Retinal pigment epithelial cell (primary cell): Measurements from ENCODE around the gene ITPRIP.

ENCODE experiments used
- DNase-seq: peaks from one replicate; pipeline ENCODE4 v3.0.0-alpha.2; 2010; ENCODE audit warnings: low read depth
- H3K4me3 ChIP-seq: 2 replicates; pipeline ENCODE4 v1.5.1; 2011; ENCODE audit warnings: mild to moderate bottlenecking, low read length, control low read depth, moderate library complexity
- TF ChIP-seq, protein P1 (sequence below): conservative IDR thresholded peaks from 2 replicates; pipeline ENCODE4 v1.5.1; 2011; ENCODE audit warnings: low read depth, low read length, control low read depth, inconsistent platforms

ITPRIP gene

DNA sequence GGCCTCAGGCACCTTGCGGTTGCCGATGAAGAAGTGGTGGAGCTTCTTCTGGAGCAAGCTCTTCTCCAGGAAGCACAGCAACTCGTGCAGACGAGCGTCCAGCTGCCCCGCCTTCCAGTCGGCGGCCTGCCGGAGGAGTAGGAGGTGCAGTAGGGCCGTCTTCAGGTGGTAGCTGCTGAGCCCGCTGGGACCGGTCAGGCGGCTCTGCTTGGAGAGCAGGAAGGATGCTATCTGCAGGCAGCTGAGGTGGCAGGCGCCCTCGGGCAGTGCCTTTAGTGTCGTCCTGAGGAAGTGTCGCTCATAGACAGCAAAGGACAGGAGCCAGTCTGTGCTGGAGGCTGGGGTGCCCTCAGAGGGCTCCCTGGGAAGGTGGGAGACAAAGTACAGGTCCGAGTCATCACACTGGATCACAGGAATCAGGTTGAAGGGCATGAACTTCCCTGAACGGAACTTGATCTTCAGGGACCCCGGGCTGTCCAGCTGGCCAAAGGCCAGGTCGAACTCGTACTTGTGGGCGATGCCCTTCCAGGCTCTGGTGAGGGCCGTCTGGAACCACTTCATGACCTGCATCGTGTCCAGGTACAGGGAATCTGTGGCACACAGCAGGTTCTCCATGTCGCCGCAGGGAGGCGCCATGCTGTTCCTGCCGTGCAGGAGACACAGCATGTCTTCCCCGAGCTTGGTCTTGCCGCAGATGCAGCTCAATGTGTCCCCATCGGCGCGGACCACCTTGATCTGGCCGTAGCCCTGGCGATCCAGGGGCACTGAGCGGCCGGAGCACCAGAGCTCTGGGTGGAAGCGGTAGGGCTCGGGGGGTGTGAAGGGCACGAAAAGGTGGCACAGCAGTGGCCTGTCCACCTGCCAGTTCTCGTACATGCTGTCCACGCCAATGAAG, 23.4 kb downstream of the ITPRIP start:
- DNase-seq: no peak
- H3K4me3 ChIP-seq: no peak overlapping the region
- TF ChIP-seq, protein P1, sequence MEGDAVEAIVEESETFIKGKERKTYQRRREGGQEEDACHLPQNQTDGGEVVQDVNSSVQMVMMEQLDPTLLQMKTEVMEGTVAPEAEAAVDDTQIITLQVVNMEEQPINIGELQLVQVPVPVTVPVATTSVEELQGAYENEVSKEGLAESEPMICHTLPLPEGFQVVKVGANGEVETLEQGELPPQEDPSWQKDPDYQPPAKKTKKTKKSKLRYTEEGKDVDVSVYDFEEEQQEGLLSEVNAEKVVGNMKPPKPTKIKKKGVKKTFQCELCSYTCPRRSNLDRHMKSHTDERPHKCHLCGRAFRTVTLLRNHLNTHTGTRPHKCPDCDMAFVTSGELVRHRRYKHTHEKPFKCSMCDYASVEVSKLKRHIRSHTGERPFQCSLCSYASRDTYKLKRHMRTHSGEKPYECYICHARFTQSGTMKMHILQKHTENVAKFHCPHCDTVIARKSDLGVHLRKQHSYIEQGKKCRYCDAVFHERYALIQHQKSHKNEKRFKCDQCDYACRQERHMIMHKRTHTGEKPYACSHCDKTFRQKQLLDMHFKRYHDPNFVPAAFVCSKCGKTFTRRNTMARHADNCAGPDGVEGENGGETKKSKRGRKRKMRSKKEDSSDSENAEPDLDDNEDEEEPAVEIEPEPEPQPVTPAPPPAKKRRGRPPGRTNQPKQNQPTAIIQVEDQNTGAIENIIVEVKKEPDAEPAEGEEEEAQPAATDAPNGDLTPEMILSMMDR: no peak

DNA sequence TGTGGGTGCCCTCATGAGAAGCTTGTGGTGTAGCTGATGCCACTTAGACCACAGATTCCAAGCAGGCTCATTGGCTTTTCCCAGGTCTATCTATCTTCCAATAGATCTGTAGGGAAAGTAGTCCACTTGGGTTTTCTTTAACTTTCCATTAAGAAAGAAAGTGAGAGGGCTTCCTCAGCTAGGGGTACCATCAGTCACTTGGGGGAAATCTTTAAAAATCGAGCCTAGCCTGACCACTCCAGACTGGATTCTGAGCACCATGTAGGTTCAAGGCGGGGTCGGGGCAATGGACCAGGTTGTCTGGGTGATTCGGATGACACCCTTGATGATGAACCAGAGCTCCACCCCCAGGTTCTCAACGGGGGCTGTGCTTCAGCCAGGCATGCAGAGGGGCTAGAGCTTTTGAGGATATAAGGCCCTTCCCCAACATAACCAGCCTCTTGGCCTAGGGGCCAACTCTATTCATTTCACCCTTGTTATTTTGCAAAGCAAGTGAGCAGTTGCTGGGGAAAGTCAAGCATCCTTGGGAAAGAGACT, 27.0 kb downstream of the ITPRIP start:
- H3K4me3 ChIP-seq: no peak overlapping the region
- DNase-seq: no peak
- TF ChIP-seq, protein P1: no peak

DNA sequence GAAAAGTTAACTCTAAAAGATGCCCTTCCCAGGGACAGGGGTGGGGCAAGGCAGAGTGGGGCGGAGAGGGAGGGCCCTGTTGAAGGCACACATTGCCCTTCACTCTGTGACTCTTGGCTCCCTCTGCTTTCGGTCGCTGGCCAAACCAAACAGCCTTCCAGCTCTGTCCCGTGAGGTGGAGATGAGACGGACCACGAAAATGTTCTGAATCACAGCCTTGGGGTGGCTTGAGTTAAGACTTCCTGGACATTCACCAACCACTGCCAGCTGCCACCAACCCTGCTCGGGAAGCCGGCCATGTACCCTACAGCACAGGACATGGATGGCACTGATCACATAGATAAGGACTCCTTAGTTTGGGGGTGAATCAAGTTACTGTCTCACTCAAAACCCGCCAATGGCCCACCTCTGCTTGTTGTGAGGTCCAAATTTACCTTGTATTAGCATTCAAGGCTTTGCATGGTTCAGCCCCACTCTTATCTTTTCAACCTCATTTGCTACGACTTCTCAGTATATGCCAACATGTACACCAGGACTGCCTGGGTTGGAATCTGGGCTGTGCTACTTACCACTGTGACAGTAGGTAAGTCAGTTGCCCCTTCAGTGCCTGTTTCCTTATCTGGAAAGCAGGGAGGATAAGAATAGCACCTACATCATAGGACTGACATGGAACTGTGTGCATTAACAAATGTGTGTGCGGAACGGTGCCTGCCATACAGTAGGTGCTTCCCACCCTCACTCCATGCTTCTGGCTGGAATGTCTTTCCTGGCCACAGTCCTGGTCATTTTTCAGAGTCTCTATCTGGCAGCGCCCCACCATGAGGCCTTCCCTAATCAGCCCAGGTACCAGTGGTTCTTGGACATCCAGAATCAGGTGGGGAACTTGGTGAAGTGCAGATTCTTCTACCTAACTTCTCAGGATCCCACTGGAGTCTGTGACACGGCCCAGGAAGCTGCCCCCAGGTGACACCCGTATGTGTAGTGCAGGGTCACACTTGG, 28.0 kb downstream of the ITPRIP start:
- TF ChIP-seq, protein P1: no peak
- DNase-seq: no peak
- H3K4me3 ChIP-seq: no peak overlapping the region

DNA sequence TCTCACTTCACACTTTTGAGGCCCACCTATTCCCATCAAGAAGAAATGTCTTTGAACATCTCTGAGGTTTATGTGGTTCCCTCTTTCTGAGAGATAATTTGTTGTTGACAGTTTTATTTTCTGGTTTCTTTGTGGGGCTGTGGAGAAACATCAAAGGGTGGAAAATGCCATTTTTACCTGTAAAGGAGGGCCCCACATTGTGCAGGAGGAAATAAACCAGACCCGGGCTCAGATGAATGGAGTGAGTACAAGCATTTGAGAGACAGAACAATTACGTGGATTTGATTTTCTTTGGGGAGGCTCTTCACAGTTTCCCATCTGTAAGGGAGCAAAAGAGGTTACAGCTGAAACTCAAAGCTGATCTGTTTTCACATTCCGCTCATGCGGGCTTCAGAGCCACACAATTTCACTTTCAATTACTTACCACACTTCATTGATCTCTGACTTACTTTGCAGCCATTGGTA, 29.8 kb downstream of the ITPRIP start:
- TF ChIP-seq, protein P1: no peak
- H3K4me3 ChIP-seq: no peak overlapping the region
- no peak for DNase-seq

DNA sequence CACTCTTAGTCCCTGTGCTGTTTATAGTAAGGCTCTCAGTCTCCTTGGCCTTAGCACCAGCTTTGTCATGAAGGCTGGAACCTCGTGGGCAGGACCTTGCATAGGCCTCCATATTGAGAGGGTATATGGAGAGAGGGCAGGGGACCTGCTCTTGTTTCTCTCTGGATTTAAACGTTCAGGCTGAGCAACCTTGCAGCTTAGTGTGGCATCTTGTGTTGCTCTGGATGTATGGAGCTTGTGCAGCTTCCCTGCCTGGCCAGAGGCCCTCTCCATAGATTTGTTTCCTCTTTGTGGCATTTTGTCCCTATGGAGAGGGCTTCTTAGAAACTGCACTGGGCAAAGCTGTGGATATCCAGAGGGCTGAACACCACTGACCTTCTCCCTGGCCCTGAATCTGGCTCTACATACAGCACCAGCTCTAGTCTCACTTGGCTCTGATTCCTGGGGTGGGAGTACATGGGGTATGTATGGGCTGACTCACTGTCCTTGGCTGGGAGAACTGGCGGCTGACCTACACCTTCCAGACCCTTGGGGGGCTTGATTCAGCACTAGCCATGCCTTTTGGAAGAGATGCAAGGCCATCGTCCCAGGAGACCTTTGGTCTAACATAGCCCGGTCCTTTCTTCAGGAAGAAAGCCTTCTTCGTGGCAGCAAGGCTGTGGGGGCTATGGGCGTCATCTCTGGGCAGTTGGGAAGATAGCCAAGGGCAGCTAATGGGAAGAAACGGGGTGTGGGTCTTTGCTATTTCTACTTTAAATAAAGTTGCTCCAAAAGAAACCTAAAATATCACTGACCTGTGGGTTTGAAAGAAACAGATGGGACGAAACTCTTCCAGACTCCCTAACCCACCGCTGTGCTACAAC, 30.5 kb downstream of the ITPRIP start:
- TF ChIP-seq, protein P1: no peak
- no peak overlapping the region for H3K4me3 ChIP-seq
- DNase-seq: no peak

DNA sequence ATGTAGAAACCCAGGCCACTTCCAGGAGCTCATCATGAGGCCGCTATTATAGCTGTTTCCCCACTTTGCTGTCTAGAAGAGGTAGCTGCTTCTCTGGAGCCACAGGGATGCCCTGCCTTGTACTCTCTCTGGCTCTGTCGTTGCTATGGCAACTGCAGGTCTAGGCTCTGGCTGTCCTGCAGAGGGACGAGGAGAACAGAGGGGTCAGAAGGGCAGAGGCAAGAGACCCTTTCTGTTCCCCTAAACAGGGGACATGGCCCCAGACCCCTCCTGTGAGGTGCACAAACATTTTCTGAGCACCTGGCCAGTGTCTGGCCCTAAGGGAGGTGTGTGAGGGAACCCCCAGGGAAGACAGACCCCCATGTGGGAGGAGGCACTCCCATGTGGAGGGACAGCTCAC, 31.4 kb downstream of the ITPRIP start:
- TF ChIP-seq, protein P1: no peak
- no peak for DNase-seq
- H3K4me3 ChIP-seq: no peak overlapping the region
